HPDE6-E6E7 (cell line): ENCODE results near the gene PLA2G6.
"Not testable (repeated sequence)": the region's sequence is repeated elsewhere in the genome, so short reads cannot be mapped to it uniquely, and the experiment has no call there.

Experiments used
- DNase-seq: peaks from one replicate; pipeline ENCODE4 v3.0.0; 2011; ENCODE audit warnings: missing footprints; ENCODE audit errors: extremely low spot score

The PLA2G6 gene

DNA sequence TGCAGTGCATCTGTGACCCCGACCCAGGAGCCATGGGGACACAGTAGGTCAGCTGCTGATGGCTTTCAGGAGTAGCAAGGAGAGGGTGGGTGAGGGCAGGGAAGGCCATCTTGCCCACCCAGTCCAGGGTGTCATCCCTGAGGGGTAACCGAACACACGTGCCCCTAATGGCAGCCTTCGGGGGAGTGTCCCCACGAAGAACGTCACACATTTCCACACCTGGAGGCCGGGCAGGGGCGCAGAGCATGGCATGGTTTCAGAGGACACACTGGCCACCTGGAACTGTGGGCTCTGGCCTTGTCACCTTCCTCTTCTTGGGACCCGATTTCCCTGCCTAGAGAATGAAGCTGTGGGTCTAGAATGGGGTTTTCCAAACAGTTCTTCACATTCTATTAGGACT, 51.8 kb downstream of the PLA2G6 start:
- DNase-seq: no peak

DNA sequence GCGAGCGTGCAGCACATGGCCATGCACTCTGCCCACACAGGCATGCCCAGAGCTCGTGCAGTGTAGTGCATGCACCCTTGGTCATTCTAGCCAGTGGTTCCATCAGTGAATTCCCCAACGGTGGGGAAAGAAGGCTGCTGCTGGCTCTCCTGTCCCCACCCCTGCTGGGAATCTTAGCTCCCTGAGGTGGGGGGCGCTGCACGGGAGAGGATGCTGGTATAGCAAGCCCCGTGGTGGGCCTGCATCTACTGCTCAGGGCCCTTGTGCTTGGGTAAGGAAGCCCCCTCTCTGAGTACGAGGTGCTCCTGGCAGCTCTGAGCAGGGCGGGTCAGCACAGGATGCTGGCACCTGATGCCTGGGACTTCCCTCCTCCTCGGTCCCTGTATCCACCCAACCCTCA, 52.6 kb downstream of the PLA2G6 start:
- no peak for DNase-seq

DNA sequence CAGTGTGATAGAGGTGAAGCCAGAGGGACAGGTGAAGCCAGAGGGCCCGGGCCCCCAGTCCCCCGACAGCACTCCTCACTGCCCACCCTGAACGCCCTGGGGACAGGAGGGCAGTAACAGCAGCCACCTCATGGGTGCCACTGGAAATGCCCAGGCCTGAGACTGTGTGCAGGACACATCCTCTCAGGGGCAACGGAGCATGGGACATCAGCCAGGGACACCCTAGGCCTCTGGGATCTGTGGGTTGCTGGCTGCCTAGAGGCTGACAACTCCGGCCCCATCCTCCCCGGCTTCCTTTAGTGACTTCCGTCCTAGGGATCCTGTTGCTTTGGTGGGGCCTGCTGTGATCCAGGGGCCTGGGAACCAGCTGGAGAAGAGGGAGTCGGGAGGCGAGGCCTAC, 53.8 kb downstream of the PLA2G6 start:
- DNase-seq: no peak

DNA sequence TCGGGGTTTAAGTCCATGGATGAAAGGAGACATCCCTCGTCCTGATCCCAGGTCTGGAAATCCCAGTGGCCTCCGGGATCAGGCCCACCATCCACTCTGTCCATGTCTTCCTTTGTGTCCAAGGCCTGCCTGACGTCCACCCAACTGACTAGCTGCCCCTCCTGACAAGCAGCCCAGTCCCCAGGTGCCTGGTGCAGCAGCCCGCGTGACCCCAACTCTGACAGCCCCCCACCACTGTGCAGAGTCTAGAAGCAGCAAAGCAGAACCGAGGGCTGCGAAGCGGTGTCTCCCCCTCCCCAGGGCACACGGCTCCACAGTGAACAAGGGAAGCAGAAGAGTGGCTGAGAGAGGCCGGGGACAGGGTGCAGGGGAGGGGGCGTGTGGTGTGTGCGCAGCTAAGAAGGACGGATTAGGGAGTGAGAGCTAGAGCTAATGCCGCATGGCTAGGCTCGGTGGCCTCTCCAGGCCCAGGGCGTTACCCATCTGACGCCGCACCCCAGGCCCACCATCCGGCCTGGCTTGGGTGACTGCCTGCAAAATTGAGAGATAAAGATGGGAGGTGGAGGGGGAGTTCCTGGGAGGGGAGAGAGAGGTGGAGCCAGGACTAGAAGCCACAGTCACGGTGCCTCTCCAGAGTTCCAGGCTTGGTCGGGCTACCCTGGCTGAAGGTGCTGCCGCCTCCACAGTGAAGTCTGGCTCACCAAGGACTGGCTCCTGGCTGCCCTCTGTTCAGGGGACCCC, 54.5 kb downstream of the PLA2G6 start:
- no peak for DNase-seq

DNA sequence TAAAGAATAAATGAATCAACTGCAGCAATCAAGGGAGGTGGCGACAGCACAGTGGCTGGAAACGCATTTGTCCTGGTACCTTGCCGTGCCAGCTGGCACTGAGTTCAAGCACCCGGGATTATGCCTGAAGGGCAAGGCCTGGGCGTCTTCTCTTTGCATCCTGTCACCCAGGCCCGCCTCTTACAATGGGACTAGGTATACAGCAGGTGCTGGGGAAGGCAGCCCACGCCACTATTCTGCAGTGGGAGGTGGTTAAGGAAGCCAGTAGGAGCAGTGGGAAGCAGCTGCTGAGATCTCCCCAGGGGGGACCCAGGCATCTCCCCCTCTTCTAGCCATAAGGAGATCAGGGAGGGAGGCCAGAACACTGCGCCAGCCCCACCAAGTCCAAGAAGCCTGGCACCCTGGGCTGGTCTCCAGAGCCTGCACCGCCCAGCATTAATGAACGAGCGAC, 55.9 kb downstream of the PLA2G6 start:
- no peak for DNase-seq

DNA sequence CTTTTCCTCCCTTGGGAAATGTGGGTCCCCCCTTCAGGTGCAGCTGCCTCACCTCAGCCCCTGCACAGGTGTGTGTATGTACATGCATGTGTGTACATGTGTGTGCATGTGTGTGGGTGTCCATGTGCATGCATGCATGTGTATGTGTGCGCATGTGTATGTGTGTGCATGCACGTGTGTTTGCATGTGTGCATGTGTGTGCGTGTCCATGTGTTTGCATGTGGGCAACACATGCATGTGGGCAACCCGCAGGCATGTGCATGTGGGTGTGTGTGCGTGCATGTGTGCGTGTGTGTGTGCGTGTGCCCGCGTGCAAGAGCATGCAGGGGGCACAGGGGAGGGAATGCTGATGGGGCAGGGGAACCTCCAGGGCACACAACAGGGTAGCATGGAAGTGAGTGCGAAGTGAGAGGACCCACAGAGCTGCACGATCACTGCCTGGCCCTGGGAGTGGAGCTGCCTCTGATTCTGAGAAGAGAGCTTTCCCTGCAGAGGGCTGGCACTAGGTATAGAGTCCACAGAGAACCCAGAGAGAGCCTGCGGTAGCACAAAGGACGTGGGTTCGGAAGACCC, 56.5 kb downstream of the PLA2G6 start:
- no peak for DNase-seq

DNA sequence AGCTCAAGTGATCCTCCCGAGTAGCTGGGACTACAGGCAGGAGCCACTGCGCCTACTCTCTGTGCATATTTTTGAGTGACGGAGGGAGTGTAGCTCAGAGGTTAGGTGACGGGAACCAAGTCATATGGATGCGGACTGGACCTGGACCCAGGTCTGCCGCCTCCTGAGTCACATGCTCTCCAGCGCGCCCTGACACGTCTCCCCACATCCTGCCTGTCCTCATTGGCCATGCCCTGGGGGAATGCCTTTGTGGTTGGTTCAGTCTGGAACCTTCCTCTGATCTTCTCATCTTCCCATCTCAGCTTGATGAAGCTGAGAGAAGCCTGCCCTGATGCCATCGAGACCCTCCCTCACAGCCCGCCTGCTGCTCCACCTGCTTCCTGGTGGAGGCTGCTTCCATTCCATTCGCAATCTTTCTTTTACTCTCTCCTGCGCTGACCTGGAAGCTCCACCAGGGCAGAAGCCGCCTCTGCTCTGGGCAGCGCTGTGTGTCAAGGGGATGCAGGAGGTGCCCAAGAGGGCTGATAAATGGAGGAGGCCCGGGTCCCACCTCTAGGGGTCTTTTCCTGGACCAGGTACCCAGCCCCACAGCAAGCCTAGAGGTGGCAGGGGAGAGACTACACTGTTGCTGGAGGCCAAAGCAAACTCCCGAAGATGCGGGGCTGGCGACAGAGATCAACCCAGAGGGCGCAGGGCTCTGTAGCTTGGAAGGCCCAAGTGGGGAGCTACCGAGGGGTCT, 57.2 kb downstream of the PLA2G6 start:
- peak; percentile 85 for DNase-seq

DNA sequence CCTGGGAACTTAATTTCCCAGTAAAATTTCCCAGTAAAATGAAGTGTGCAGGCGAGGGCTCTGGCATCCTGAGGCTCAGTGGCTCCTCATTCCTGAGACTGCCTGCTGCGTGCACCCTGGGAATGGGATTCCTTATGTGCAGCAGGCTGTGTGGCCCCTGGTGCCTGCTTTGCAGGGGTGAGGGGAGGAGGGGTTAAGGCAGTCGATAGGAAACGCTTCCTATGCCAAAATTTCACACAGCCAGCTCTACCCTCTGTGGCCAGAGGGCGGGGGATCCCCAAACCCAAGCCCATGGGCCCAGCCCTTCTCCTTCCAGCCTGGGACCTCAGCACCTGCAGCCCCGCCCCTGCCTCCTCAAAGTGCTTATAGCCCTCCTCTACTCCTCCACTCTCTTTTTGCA, 59.0 kb downstream of the PLA2G6 start:
- no peak for DNase-seq

DNA sequence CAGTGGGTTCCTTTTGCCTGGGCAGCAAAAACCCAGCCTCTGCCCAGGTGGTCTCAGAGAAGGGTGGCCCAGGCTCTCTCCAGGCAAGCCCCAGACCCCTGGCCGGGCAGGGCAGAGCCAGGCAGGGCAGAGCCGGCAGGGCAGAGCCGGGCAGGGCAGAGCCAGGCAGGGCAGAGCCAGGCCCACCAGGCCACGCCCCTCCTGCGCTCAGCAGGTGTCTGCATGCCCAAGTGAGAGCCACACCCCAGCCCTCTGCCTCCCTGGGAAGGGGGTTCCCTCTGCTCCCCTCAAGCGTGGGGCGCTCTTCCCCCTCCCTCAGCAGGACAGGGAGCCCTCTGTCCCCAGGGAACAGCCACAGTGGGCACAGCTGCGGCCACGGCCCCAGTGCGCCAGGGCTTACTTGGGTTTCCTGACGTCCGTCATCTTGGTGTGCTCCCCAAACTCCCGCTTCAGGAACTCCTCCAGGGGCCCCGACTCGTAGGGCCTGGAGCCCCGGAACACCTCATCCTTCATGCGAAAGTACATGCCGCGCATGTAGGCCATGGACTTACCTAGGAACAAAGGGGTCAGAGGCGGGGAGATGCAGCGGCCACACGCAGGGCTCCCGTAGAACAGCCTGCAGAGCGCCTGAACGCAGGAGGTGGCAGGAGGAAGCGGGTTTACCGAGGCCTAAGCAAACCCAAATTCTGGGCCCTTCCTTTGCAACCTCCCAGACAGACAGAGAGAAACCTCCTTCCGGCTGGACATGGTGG, 61.1 kb downstream of the PLA2G6 start:
- no peak for DNase-seq

DNA sequence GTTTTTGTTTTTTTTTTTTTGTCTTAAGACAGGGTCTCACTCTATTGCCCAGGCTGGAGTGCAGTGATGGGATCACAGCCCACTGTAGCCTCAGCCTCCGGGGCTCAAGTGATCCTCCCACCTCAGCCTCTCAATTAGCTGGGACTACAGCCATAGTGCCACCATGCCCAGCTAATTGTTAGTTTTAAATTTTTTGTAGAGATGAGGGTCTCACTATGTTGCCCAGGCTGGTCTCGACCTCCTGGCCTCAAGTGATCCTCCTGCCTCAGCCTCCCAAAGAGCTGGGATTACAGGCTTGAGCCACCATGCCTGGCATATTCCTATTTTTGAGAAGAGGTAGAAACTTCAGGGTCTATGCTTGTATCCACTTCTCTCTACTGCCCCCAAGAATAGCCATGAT, 62.9 kb downstream of the PLA2G6 start:
- not testable (repeated sequence) for DNase-seq

DNA sequence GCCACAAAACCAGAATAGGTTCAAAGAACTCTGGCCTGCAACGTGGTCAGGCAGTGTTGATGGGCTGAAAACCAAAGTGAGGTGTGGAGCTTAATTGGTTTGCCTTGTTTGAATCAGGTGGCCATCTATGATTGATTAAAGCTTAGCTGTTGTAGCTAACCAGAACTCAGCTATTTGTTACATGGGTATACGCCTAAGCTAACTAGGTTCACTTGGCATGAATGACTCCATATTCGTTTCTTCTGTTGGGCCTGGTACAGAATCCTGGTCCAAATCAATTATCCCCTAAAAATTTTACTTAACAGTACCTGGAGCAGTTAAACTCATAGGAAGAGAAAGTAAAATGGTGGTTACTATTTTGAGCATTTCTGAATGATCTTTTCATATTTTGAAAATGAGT, 63.4 kb downstream of the PLA2G6 start:
- DNase-seq: no peak

DNA sequence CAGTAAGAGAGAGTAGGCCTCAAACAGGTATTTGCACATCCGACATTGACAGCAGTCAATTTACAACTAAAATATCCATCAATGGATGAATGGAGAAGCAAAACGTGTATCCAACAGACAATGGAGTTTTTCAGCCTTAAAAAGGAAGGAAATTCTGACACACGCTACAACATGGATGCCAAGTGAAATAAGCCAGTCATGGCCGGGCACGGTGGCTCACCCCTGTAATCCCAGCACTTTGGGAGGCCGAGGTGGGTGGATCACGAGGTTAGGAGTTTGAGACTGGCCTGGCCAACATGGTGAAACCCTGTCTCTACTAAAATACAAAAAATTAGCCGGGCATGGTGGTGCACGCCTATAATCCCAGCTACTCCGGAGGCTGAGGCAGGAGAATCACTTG, 64.1 kb downstream of the PLA2G6 start:
- not testable (repeated sequence) for DNase-seq

DNA sequence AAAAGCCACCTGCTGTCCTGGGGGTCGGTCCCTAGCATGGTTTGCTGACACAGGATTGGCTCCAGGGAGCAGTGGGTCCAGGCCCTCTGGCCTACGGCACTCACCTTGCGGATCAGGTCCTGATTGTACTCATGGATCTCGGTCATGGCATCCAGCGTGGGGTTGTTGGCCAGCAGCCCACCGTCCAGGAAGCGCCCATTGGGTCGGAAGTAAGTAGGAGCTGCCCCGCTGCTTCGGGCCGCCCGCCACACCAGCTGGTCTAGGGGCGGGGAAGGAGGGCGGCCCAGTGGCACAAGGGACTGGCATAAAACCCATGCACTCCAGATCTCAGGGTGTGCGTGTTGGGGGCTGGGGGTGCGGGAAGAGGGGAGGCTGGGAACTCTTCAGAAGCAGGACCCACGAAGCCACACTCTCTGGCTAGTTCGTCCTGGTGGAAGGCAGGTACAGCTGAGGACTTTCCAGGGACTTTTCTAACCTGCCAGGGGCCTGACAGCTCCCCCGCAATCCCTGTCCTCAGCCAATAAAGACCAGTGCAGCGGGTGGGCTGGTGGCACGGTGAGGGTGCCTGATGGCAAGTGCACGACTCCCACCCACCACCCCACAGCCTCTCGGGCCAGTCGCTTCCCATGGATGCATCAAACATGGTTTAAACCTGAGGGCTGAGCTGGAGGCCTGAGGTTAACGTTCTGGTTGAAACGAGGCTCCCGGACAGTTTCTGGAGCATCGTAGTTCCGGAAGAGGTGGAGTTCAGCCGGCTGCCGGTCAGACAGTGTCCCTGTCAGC, 66.0 kb downstream of the PLA2G6 start:
- DNase-seq: no peak

DNA sequence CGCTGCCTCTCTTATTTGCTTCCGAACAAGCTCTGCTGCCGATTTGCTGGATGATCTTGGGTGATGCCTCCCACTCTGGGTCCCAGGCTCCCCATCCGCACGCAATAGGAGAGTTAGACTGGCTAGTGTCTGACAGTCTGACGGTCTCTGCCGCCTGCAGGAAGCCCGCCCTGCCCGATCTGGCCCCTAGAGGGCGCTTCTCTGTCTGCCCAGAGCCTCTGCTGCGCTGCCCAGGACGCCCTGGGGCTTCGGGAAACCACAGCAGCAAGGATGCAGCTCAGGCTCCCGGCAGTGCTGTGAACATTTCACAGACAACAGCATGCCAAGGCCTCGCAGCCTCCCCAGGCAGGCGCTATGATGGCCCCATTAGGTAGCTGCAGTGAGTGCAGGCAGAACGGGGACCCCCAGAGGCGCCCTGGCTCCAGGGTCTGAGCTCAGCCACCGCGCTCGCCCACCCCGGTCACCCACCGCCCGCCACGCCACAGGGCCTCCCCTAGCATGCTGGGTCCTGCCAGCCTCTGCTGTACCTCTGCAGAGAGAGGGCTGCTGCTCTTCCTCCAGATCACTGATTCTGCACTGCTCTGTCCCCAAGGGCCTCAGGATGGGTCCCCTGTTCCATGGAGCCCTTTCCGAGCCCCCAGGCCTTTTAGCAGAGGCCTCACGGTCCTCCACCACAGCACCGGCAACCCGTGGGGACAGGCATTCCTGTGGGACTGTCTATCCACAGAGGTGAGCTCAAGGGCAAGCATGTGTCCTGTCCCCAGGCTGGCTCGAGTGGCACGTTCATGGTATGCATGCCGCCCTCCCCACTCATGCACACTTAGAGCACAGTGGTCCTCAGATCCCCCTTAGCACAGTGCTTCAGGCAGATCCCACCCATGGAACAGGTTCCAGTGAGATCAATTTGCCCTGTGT, 66.9 kb downstream of the PLA2G6 start:
- DNase-seq: peak; percentile 67

DNA sequence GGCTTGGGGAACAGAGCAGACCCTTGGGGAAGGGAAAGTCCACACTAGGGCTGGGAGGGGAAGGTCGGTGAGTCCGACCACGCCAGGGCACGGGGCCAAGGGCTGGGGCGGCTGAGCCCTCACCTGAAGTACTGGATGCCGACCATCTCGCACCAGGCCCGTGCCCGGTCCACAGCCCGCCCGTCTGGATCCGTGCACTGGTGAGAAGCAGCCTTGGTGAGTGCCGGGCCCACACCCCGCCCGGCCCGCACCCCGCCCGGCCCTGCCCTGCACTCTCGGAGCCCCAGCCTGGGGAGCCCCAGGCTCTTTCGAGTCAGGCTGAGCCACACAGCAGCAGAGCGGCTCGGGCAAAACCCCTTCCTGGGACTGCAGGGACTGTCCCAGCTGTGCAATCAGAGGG, 69.2 kb downstream of the PLA2G6 start:
- no peak for DNase-seq

DNA sequence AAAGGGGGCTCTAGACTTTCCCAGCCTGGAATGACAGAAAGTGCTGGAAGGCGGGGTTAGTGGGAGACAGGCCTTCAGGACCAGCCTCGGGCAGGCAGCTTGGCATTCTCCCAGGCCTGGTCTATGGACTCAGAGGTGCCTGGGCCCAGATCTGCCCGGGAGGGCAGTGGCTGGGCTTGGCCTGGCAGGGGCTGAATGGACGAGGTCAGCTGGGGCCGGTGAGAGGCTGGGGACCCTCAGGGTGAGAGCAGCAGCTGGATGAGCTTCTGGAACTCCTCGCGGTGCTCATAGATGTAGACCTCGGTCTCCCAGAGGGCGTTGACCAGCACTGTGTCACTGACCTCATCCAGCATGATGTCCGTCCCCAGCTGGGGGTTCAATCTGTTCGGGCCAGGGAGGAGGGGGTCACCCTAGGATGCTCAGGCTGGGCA, 69.7 kb downstream of the PLA2G6 start:
- no peak for DNase-seq

DNA sequence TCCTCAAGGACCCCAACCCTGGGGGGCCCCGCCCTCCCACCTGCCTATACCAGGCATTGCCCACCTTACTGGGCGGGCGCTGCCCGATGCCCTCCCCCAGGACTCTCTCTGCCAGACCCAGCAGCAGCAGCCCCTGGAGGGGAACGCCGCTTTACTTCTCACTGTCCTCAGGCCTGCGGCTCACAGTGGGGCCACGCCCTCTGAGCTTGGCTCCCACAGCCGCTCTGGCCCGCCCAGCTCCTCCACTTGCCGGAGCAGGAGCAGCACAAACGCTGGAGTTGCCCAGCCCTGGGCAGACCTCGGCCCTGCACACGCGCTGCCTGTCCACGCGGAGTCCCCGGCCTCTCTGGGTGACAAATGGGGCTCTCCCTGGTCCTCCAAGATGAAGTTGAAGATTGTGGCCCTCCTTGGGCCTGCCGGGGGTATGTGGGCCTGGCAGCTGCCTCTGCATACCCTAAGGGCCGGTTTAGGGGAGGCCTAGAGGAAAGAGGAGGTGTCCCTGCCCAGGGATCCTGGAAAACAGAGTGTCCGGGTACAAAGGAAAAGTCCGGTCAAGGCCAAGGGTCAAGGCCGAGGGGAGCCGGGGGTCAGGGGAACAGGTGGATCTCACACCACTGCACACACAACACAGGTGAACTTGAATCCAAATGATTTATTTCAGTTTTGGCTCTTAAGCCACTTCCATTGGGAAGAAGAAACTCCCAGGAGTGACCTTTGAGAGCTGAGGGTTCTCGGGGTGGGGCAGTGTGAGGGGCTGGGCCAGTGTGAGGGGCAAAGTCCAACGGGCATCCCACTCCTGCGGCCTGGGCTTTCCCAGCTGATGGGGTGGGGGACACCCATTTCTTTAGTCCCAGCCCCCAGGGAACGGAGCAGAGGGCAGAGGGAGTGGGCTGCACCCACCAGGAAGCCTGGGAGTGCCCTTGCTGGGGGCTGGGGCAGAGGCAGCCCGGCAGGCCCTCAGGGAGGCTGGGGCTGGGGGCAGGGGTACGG, 70.5 kb downstream of the PLA2G6 start:
- peak; percentile 70 for DNase-seq

DNA sequence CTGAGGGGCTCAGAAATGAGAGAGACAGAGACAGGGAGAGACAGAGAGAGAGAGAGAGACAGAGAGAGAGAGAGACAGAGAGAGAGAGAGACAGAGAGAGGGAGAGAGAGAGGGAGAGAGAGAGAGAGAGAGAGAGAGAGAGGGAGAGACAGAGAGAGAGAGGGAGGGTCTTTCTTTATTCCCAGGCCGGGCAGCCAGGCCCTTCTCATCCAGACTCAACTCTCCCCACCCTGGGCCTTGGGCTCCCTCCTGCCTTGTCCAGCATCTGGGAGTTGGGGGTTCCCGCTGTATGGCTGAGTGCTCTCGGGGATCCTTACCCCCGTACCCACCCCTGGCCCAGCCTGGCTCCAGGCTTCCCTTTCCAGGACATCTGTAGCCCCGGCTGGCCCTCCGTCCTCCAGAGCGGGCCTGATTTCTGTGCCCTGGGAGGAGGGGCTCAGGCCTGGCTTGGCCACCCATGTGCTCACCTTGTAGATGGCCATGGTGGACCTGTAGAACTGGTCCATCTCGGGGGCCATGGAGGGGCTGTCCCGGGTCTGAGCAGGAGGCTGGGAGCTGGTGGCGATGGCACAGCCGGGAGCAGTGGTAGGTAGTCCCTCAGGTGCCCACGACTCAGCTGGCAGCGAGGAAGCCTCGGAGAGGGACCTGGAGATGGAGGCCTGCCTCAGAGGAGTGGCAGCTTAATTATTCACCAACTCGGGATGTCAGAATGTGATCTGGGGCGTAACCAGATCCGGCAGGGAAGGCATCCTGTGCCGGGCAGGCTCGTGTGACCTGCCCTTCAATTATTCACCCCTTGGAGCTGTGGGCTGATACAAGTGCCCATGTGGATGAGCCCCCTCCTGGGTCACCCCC, 71.4 kb downstream of the PLA2G6 start, which contains the start of gene BAIAP2L2:
Gene BAIAP2L2, minus strand, starts transcription at position 677 of the 855 bp plus-strand sequence. Its CDS starts 159 bp downstream, at position 518.
- peak; percentile 79 for DNase-seq
